ENCODE measurements around the gene PNCK.
"Not testable (repeated sequence)": the region's sequence is repeated elsewhere in the genome, so short reads cannot be mapped to it uniquely, and the experiment has no call there.

PNCK gene

GRCh38 chrX:153673428-153674218 is at the start of gene PNCK:
PNCK (minus strand) TSS chrX:153673813; CDS start chrX:153673076, 737 bp downstream.
- no peak for DNase-seq

GRCh38 chrX:153722704-153723350 is 49.2 kb upstream of the PNCK start:
- no peak for DNase-seq

GRCh38 chrX:153719701-153720100 is 46.1 kb upstream of the PNCK start:
- DNase-seq = no peak

GRCh38 chrX:153719238-153719637 is 45.6 kb upstream of the PNCK start:
- DNase-seq = no peak

GRCh38 chrX:153717445-153717844 is 43.8 kb upstream of the PNCK start:
- DNase-seq = no peak

- DNase-seq = no peak
These were observed 40.6 kb upstream of the PNCK start for GRCh38 chrX:153714256-153714655.

GRCh38 chrX:153709726-153710674 is 36.4 kb upstream of the PNCK start:
- no peak for DNase-seq

- DNase-seq = peak; percentile 30
These were observed 34.8 kb upstream of the PNCK start for GRCh38 chrX:153708415-153708814.

GRCh38 chrX:153707406-153707805 is 33.8 kb upstream of the PNCK start:
- DNase-seq = no peak

GRCh38 chrX:153706799-153707198 is 33.2 kb upstream of the PNCK start:
- no peak for DNase-seq

GRCh38 chrX:153705403-153706060 is 31.9 kb upstream of the PNCK start:
- not testable (repeated sequence) for DNase-seq

- DNase-seq = not testable (repeated sequence)
These were observed 31.2 kb upstream of the PNCK start for GRCh38 chrX:153704631-153705402.

- DNase-seq = no peak
These were observed 30.5 kb upstream of the PNCK start for GRCh38 chrX:153704021-153704526.

- no peak for DNase-seq
These were observed 29.4 kb upstream of the PNCK start for GRCh38 chrX:153703036-153703370.

GRCh38 chrX:153702336-153703035 is 28.9 kb upstream of the PNCK start:
- DNase-seq = no peak

- DNase-seq = no peak
These were observed 28.1 kb upstream of the PNCK start for GRCh38 chrX:153701706-153702105.

GRCh38 chrX:153700967-153701366 is 27.4 kb upstream of the PNCK start:
- DNase-seq = no peak

- no peak for DNase-seq
These were observed 26.8 kb upstream of the PNCK start for GRCh38 chrX:153700376-153700945.

- DNase-seq = not testable (repeated sequence)
These were observed 26.3 kb upstream of the PNCK start for GRCh38 chrX:153699784-153700371.

GRCh38 chrX:153699210-153699783 is 25.7 kb upstream of the PNCK start:
- DNase-seq = not testable (repeated sequence)

Measured in NCI-H1694 (cell line).